ENCODE measurements around the gene SEC14L5.

- TF ChIP-seq GATA3 (IDR thresholded peaks at IDR 0.05; ENCODE audit: low read depth, low read length): no peak
- TF ChIP-seq GATA2 (IDR thresholded peaks at IDR 0.05; ENCODE audit: low read depth, low read length): no peak
Measured at GRCh38 chr16:5058476-5058875, 100.3 kb downstream of the SEC14L5 start.
